Femur (tissue), 1 donor: Measurements from ENCODE around the gene C9orf72.
"Not testable (repeated sequence)": the region's sequence is repeated elsewhere in the genome, so short reads cannot be mapped to it uniquely, and the experiment has no call there.

Source experiments
- DNase-seq: peaks from one replicate; pipeline ENCODE4 v3.0.0-alpha.2; 2017

C9orf72 gene

DNA sequence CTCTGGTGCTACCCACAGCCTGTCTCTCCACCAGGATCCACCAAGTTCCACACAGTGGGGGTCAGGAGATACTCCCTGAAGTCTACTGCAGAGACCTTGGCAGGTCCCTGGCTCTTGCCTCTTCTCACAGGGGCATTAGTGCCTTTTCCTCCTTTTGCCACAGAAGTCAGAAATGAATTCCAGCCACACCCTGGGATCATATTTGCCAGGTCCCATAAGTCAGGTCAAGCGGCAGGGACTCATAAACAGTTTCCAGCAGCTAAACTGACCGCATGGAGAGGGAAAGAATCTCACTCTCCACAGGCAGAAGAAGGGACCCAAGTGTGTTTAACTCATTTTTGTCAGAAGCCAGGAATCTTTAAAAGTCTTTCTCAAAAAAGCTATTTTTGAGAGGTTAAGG is 62.5 kb downstream of the C9orf72 start:
- DNase-seq, result no peak

DNA sequence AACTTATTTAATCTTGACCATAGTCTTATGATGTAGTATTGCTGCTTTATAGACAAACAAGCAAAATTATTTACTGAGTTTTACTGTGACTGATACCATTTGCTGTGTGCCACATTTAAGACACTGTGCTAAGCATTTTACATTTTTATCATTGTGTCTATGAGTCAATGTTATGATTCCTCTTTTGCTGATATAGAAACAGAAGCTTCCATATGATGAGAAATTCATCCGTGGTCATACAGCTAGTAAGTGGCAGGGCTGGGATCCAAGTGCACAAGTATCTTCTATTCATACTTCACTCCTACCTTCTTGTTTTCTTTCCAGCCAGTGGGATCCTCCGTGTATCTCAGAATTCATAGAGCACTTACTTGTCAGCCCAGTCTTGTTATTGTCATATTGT is 66.3 kb downstream of the C9orf72 start:
- no peak for DNase-seq

DNA sequence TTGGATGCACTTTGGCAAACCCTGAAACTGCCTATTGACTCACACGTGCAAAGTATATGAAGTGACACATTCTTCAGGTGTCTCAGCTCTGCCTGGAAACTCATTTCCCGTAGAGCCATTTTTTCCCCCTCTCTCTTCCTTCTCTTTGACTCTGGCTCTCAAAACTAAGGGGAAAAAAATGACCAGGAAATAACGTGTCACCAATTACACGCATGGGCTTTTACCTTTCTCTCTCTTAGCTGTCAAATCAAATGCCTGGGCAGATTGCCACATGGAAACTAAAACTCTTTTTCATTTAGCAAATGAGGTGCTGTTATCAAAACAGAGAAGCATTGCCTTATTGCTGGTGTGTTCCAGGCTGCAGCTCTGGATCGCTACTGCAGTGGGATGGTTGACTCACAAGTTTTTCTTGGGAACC is 67.5 kb downstream of the C9orf72 start:
- no peak for DNase-seq

DNA sequence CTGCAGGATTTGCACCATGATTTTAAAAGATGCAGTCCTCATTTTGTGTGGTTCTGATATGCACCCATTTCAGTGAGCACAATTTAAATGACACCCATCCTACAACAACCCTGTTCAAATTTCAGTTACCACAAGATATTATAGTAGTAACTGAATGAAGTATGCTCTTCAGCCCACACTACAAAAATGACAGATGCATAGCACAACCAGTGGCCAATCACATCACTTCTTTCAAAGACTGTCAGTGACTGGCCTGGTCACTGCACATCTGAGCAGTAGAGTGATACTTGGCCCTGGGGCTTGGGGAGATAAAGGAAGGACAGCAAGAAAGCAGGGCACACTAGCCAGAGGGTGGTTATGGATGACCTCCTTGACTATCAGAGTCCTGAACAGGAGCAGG is 69.0 kb downstream of the C9orf72 start:
- DNase-seq, result no peak

DNA sequence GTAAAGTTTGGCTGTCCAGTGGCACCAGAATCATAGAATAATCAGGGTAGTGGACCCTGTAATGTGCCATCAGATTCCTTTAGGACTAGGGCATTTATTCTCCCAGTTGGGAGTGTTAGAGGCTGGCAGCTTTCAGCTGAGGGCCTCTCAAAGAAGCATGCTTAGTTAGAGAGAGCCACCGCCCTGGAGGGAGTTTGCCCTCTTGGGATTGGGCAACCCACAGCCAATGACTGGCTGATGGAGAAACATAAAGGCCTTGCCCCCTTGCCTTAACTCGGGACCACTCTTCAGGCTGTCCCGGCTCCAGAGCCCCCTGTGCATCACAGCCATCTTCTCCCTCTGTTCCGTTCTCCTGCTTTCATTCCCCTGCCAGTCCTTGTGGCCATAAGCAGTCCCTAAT is 69.7 kb downstream of the C9orf72 start:
- DNase-seq, result no peak

DNA sequence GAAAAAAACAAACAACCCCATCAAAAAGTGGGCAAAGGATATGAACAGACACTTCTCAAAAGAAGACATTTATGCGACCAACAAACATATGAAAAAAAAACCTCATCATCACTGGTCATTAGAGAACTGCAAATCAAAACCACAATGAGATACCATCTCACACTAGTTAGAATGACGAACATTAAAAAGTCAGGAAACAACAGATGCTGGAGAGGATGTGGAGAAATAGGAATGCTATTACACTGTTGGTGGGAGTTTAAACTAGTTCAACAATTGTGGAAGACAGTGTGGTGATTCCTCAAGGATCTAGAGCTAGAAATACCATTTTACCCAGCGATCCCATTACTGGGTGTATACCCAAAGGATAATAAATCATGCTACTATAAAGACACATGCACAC is 72.4 kb downstream of the C9orf72 start:
- not testable (repeated sequence) for DNase-seq

DNA sequence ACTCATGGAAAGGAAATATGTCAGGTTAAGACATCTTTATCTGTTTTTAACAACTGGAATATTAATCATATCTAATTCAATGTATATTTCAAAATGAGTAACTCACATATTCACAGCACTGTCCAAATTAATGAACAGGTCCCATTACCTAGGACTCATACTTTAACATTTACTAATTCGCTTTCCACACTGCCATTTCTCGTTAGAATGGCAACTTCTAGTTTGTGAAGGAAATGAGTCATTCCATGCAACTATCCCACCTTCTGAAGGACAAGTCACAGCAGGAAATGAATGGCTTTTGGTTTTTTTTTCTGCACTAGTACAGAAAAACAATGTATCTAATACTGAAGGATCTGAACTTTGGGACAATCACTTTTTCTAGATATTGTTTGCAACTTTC is 73.8 kb downstream of the C9orf72 start:
- DNase-seq, result no peak

DNA sequence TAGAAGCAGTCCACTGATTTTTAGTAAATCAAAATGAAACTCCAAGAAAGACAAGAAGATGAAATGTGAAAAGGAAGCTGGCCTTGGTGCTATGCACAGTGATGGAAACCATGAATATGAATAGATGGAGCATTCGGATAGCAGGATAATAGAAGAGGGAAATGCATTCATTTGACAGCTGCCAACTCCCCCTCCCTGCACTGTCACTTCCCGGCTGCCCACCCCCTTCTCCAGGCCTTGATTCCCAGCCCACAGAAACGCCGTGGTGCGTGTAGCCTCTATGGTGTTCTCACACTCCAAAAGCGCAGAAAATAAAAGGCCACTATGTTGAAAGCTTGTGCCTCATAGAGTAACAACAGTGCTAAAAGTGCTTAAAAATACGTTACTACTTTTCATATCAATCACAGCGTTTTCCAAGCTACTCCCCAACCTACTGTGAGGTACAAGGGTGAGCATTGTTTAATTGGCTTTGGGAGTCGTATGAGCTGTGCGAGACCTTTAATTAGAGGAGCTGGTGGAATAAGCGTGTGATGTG is 75.3 kb downstream of the C9orf72 start:
- DNase-seq, result no peak
